Naive B cell (primary cell): Measurements from ENCODE around the gene POC5. TPM values are rescaled to one million over a fixed set of nuclear protein-coding genes. Genes with fewer than 3 reads are reported as not detected.

ENCODE experiments used
- ATAC-seq, 2 donors: fragments of 150-1000 bp; cut with Tn5 transposase; 2 replicates each; pipeline ENCODE4 v1.10.0; 2021; ENCODE audit warnings: low read depth in 2 of 2, mild to moderate bottlenecking in 2 of 2, moderate library complexity in 2 of 2
- DNase-seq: peaks from one replicate; pipeline ENCODE4 v3.0.0; 2022
- H3K27ac Mint-ChIP-seq, 6 donors: one replicate each; pipeline ENCODE4 v1.8.0; 2020 to 2022; ENCODE audit warnings: mild to moderate bottlenecking in 6 of 6, mixed read lengths in 6 of 6, moderate library complexity in 5 of 6, inconsistent platforms in 2 of 6
- H3K27me3 Mint-ChIP-seq, 3 donors: one replicate each; pipeline ENCODE4 v1.8.0; 2021 to 2022; ENCODE audit warnings: mixed read lengths in 3 of 3, mild to moderate bottlenecking in 1 of 3
- H3K36me3 Mint-ChIP-seq, 2 donors: one replicate each; pipeline ENCODE4 v1.8.0; 2020 to 2022; ENCODE audit warnings: mixed read lengths in 2 of 2, inconsistent platforms in 1 of 2, mild to moderate bottlenecking in 1 of 2
- H3K4me1 Mint-ChIP-seq, 3 donors: one replicate each; pipeline ENCODE4 v1.8.0; 2020 to 2022; ENCODE audit warnings: mixed read lengths in 3 of 3, inconsistent platforms in 1 of 3, mild to moderate bottlenecking in 1 of 3, moderate library complexity in 1 of 3
- H3K4me3 Mint-ChIP-seq, 8 donors: one replicate each; pipeline ENCODE4 v1.8.0; 2020 to 2022; ENCODE audit warnings: mild to moderate bottlenecking in 8 of 8, mixed read lengths in 8 of 8, moderate library complexity in 8 of 8, inconsistent platforms in 2 of 8
- H3K9me3 Mint-ChIP-seq, 7 donors: one replicate each; pipeline ENCODE4 v1.8.0; 2020 to 2022; ENCODE audit warnings: mixed read lengths in 7 of 7, mild to moderate bottlenecking in 5 of 7, inconsistent platforms in 2 of 7, moderate library complexity in 1 of 7
- polyA plus RNA-seq, 6 donors: library from polyadenylated mRNA; unstranded; fragments of 300-500 nt; fragmentation: Illumina TruSeq; gene quantifications; one replicate each; pipeline ENCODE4 v1.2.3, GENCODE V29; 2021; ENCODE audit warnings: low read depth in 6 of 6

Gene POC5
- polyA plus RNA-seq, 6 donors from 2014 or later: 11.1 to 26.7 (median 18.9) TPM

- Mint-ChIP-seq H3K27ac (peak overlapping the region in 1 of 6 donors; percentile 2), H3K36me3 (peaks cover 16 to 20% of the 10 kb centered on the region in 2 donors), H3K9me3 (peaks cover 0 to 2% (median 0%) of the 10 kb centered on the region in 7 donors), H3K4me1 (peaks cover 0 to 8% (median 4%) of the 10 kb centered on the region in 3 donors), H3K27me3 (no peaks in the 10 kb centered on the region), H3K4me3 (no peak overlapping the region)
- no peak for ATAC-seq
- DNase-seq: no peak
Observed at GRCh38 chr5:75694781-75695180, 22.5 kb downstream of the POC5 start.

DNA sequence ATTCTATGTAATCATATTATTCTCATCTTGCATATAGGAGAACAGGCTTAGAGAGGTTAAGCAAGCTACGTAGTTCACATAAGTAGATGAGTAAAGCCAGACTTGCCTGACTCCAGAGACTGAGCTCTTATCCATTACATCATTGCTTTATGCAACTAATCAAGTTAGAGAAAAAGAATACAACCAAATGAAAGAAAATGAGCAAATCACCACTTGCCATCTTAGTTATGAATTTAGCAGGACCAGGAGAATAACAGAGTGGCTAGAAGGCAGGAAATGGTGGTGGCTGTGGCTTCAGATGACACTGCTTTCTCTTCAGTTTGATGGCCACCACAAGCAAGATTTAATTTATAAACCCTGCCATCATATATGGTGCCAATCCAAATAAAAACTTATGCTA, 26.6 kb downstream of the POC5 start:
- no peak for DNase-seq
- Mint-ChIP-seq H3K9me3 (no peaks in the 10 kb centered on the region), H3K4me3 (no peak overlapping the region), H3K27me3 (no peaks in the 10 kb centered on the region), H3K36me3 (peaks cover 5 to 11% of the 10 kb centered on the region in 2 donors), H3K27ac (peak overlapping the region in 2 of 6 donors; percentile 4 to 43), H3K4me1 (no peaks in the 10 kb centered on the region)
- ATAC-seq: no peak

DNA sequence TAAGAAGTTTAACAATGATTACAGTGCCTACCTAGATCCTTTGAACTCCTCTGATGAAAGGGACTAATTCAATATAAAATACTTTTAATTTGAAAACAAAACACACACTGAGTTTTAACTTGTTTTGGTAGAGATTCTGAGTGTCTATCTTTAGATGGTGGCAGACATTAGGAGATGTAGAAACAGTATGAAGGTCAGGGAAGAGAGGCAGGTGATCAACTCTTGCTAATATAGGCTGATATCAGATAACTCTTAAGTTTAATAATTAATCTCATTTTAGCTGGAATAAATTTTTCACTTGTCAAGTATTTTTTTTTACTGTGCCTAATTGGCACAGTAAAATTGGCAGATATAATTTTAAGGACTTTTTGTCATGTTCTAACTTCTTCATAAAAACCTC, 30.8 kb downstream of the POC5 start:
- Mint-ChIP-seq H3K9me3 (no peaks in the 10 kb centered on the region), H3K4me1 (no peaks in the 10 kb centered on the region), H3K4me3 (no peak overlapping the region), H3K36me3 (peaks cover 0 to 4% of the 10 kb centered on the region in 2 donors), H3K27me3 (no peaks in the 10 kb centered on the region), H3K27ac (peak overlapping the region in 1 of 6 donors; percentile 3)
- DNase-seq (no peak), ATAC-seq (no peak)

- no peaks in the 10 kb centered on the region for H3K36me3 Mint-ChIP-seq
- no peaks in the 10 kb centered on the region for H3K27me3 Mint-ChIP-seq
- peak overlapping the region in 1 of 8 donors; percentile 74 for H3K4me3 Mint-ChIP-seq
- ATAC-seq: no peak
- peak overlapping the region in 1 of 6 donors; percentile 42 for H3K27ac Mint-ChIP-seq
- no peak for DNase-seq
- H3K4me1 Mint-ChIP-seq: no peaks in the 10 kb centered on the region
- H3K9me3 Mint-ChIP-seq: no peaks in the 10 kb centered on the region
Observed at GRCh38 chr5:75685141-75685540, 32.1 kb downstream of the POC5 start.

- ATAC-seq (peak; percentile 46 to 49), DNase-seq (peak; percentile 31)
- Mint-ChIP-seq H3K27ac (peak overlapping the region in 1 of 6 donors; percentile 54), H3K4me3 (no peak overlapping the region), H3K36me3 (peaks cover 0 to 6% of the 10 kb centered on the region in 2 donors), H3K27me3 (no peaks in the 10 kb centered on the region), H3K4me1 (peaks cover 0 to 10% (median 5%) of the 10 kb centered on the region in 3 donors), H3K9me3 (no peaks in the 10 kb centered on the region)
Observed at GRCh38 chr5:75681125-75681830, 36.0 kb downstream of the POC5 start.

DNA sequence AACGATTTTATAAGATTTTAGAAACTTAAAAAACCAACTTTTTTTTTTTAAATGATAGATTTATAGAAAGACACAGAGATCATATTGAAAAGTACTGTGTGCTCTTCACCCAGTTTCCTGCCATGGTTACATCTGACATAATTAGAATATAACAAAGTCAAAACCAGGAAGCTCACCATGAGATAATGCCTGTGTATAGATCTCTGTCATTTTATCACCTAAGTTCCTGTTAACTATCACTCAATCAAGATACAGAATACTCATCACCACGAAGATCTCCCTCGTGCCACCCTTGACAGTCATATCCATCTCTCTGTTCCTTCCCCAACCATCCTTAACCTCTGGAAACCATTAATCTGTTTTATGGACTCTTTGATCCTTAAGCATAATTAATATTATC, 39.1 kb downstream of the POC5 start:
- DNase-seq (no peak), ATAC-seq (peak; percentile 49 to 67)
- Mint-ChIP-seq H3K4me1 (peaks cover 0 to 10% (median 5%) of the 10 kb centered on the region in 3 donors), H3K9me3 (no peaks in the 10 kb centered on the region), H3K36me3 (peaks cover 0 to 13% of the 10 kb centered on the region in 2 donors), H3K4me3 (peak overlapping the region in 1 of 8 donors; percentile 1), H3K27ac (peak overlapping the region in 4 of 6 donors; percentile 1 to 48 (median 26)), H3K27me3 (no peaks in the 10 kb centered on the region)

DNA sequence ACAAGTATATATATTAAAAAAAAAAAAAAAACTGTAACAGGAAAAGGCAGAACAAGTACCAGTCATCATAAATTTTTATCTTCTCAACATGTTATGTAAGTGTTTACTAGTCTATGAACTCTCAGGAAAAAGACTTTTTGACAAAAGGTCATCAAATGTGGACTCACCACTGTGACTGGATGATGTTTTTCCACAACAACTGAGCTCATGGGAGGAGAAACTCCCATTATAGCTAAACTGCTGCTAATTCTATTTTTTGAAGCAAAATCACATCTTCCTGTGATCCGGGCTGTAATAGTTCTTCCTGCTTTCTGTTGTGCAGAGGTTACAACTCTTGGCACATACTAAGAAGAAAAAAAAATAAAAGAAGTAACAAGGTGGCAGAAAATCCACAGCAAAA, 39.6 kb downstream of the POC5 start:
- no peak for DNase-seq
- peak overlapping the region in 1 of 8 donors; percentile 41 for H3K4me3 Mint-ChIP-seq
- ATAC-seq: no peak

DNA sequence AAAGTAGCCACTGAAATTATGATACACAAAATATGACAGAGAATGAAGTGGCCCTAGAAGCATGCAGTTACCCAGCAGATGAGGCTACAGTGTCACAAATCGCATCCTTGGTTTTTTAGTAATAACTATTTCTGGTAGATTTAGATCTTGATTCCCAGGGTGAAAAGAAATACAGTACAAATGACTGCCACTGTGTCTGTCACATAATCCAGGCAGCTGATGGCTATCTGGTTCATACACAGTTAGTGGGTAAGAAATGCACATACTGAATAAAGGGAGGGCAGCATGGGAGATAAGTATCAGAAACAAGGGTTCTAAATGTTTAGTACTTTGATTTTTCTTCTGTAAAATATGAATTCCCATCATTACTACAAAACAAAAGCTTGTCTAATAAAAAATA, 41.5 kb downstream of the POC5 start:
- Mint-ChIP-seq H3K4me3 (peak overlapping the region in 1 of 8 donors; percentile 24), H3K36me3 (peaks cover 9 to 13% of the 10 kb centered on the region in 2 donors), H3K4me1 (peaks cover 0 to 10% (median 5%) of the 10 kb centered on the region in 3 donors), H3K27ac (peak overlapping the region in 1 of 6 donors; percentile 38), H3K9me3 (no peaks in the 10 kb centered on the region), H3K27me3 (no peaks in the 10 kb centered on the region)
- DNase-seq (no peak), ATAC-seq (no peak)

More for the DNA sequence above, 39.6 kb downstream of the POC5 start:
- no peaks in the 10 kb centered on the region for H3K27me3 Mint-ChIP-seq
- H3K36me3 Mint-ChIP-seq: peaks cover 2 to 13% of the 10 kb centered on the region in 2 donors
- peaks cover 0 to 10% (median 5%) of the 10 kb centered on the region in 3 donors for H3K4me1 Mint-ChIP-seq
- peak overlapping the region in 2 of 6 donors; percentile 24 to 76 for H3K27ac Mint-ChIP-seq
- no peaks in the 10 kb centered on the region for H3K9me3 Mint-ChIP-seq

GRCh38 chr5:75672616-75673015, 44.6 kb downstream of the POC5 start:
- H3K9me3 Mint-ChIP-seq: no peaks in the 10 kb centered on the region
- H3K36me3 Mint-ChIP-seq: peaks cover 9 to 13% of the 10 kb centered on the region in 2 donors
- H3K27ac Mint-ChIP-seq: no peak overlapping the region
- H3K4me1 Mint-ChIP-seq: peaks cover 10 to 18% (median 15%) of the 10 kb centered on the region in 3 donors
- ATAC-seq (no peak), DNase-seq (no peak)
- no peaks in the 10 kb centered on the region for H3K27me3 Mint-ChIP-seq
- H3K4me3 Mint-ChIP-seq: no peak overlapping the region

- Mint-ChIP-seq H3K4me3 (no peak overlapping the region), H3K9me3 (no peaks in the 10 kb centered on the region), H3K36me3 (peaks cover 9% of the 10 kb centered on the region in 2 donors), H3K27me3 (no peaks in the 10 kb centered on the region), H3K27ac (no peak overlapping the region), H3K4me1 (peaks cover 10 to 17% (median 15%) of the 10 kb centered on the region in 3 donors)
- DNase-seq (no peak), ATAC-seq (no peak)
Observed at GRCh38 chr5:75671506-75671905, 45.7 kb downstream of the POC5 start.

GRCh38 chr5:75670577-75670976, 46.7 kb downstream of the POC5 start:
- Mint-ChIP-seq H3K4me3 (no peak overlapping the region), H3K27me3 (no peaks in the 10 kb centered on the region), H3K9me3 (no peaks in the 10 kb centered on the region), H3K4me1 (peaks cover 10 to 17% (median 15%) of the 10 kb centered on the region in 3 donors), H3K36me3 (peaks cover under 1 to 9% of the 10 kb centered on the region in 2 donors), H3K27ac (no peak overlapping the region)
- DNase-seq: no peak
- ATAC-seq: no peak

GRCh38 chr5:75668977-75669689, 48.1 kb downstream of the POC5 start:
- peaks cover 10 to 17% (median 15%) of the 10 kb centered on the region in 3 donors for H3K4me1 Mint-ChIP-seq

DNA sequence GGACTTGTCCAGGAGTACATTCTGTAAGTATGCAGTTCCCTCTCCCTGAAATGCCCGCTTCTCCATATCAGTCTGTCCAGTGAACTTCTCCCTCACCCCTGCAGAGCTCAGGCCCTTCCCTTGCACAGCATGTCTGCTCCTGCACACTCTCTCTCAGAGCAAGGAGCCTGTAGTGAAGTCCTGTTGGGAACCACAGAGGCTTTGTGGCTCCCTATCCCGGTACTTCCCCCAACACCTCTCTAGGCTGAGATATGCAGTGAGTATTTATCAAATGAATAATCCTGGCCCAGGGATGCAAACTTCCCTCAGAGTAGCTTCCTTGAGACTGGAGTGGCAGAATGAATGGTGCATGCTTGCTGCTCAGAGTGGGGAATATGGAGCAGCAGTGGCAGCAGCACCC, 48.8 kb downstream of the POC5 start:
- no peaks in the 10 kb centered on the region for H3K27me3 Mint-ChIP-seq
- ATAC-seq (no peak), DNase-seq (no peak)
- peaks cover 5 to 9% of the 10 kb centered on the region in 2 donors for H3K36me3 Mint-ChIP-seq
- peaks cover 10 to 17% (median 15%) of the 10 kb centered on the region in 3 donors for H3K4me1 Mint-ChIP-seq
- peak overlapping the region in 5 of 8 donors; percentile 73 to 86 (median 86) for H3K4me3 Mint-ChIP-seq
- no peaks in the 10 kb centered on the region for H3K9me3 Mint-ChIP-seq
- peak overlapping the region in 3 of 6 donors; percentile 21 to 68 (median 55) for H3K27ac Mint-ChIP-seq

More at GRCh38 chr5:75668977-75669689, 48.1 kb downstream of the POC5 start:
- Mint-ChIP-seq H3K27me3 (no peaks in the 10 kb centered on the region), H3K27ac (peak overlapping the region in 5 of 6 donors; percentile 15 to 88 (median 68)), H3K4me3 (peak overlapping the region; percentile 66 to 88 (median 86)), H3K36me3 (peaks cover 3 to 9% of the 10 kb centered on the region in 2 donors), H3K9me3 (no peaks in the 10 kb centered on the region)
- DNase-seq (no peak), ATAC-seq (peak; percentile 55 to 57)
